HG02938 (cell line): ENCODE data around the gene OR2V1.
A peak's percentile ranks its signal among the peaks of the same experiment; 100 is the strongest.
"Not testable (repeated sequence)": the region's sequence is repeated elsewhere in the genome, so short reads cannot be mapped to it uniquely, and the experiment has no call there.

Source experiments
- ATAC-seq: cut with Tn5 transposase; IDR thresholded peaks from one replicate; pipeline ENCODE4 v1.9.1; 2021; ENCODE audit warnings: mild to moderate bottlenecking, moderate library complexity; ENCODE audit not compliant: unreplicated experiment

Gene OR2V1, protein sequence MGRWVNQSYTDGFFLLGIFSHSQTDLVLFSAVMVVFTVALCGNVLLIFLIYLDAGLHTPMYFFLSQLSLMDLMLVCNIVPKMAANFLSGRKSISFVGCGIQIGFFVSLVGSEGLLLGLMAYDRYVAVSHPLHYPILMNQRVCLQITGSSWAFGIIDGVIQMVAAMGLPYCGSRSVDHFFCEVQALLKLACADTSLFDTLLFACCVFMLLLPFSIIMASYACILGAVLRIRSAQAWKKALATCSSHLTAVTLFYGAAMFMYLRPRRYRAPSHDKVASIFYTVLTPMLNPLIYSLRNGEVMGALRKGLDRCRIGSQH

DNA sequence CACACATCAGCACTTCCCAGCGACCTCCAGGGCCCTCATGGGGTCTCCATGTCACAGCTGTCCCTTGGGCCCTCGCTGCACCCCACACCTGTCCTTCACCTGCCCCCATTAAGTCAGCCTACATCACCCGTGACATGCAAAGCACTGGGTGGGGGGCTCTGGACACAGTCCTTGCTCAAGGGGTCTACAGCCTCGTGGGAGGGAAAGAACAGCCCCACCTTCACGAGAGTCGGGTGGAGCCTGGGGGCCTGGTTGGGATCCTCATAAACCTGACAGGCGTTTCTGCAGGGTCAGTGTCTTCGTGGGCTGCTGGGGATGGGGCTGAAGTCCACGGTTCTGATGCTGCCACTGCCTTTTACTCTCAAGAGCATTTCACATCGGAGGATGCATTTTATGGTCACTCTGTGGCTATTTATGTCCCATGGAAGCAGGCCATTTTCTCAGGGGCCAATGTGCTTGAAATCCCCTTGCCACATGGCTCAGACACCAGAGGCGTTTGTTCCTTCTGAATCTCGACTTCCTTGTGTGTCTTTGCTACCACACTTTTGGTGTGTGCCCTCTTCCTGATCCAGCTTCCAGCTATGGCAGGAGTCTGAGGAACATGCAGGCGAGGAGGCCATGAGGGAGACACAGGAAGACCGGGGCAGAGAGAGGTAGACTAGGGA is at the start of gene OR2V1:
OR2V1 (minus strand) TSS at position 338 of the 665 bp plus-strand sequence. CDS start 5,865 bp downstream, outside the sequence.
- no peak for ATAC-seq

DNA sequence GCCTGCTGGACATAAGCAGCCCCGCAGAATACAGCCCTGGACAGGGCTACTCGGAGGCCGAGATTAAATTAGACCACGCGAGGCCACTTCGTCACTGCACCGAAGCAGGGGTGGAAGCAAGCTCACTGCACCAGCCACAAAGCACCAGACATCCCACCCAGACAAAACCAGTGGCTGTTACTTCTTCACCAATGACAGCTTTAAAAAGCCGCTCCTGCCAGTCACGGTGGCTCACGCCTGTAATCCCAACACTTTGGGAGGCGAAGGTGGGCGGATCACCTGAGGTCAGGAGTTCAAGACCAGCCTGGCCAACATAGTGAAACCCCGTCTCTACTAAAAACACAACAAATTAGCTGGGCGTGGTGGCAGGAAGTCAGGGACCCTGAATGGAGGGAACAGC is 46.6 kb upstream of the OR2V1 start:
- ATAC-seq = not testable (repeated sequence)

DNA sequence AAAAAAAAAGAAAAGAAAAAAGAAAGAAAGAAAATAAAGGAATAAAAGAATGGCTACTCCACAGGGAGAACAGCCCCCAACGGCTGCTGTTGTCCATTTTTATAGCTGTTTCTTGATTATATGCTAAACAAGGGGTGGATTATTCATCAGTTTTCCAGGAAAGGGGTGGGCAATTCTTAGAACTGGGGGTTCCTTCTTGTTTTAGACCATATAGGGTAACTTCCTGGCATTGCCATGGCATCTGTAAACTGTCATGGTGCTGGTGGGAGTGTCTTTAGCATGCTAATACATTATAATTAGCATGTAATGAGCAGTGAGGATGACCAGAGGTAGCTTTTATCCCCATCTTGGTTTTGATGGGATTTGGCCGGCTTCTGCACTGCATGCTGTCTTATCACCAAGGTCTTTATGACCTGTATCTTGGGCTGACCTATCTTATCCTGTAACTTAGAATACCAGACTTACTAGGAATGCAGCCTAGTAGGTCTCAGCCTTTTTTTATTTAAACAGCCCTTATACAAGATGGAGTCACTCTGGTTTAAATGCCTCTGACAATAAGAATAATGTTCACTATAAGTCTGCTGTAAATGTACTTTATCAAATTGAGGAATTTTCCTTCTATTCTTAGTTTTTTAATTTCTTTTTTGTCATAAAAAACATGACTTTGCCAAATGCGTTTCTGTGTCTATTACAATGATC is 45.4 kb upstream of the OR2V1 start:
- ATAC-seq = no peak

DNA sequence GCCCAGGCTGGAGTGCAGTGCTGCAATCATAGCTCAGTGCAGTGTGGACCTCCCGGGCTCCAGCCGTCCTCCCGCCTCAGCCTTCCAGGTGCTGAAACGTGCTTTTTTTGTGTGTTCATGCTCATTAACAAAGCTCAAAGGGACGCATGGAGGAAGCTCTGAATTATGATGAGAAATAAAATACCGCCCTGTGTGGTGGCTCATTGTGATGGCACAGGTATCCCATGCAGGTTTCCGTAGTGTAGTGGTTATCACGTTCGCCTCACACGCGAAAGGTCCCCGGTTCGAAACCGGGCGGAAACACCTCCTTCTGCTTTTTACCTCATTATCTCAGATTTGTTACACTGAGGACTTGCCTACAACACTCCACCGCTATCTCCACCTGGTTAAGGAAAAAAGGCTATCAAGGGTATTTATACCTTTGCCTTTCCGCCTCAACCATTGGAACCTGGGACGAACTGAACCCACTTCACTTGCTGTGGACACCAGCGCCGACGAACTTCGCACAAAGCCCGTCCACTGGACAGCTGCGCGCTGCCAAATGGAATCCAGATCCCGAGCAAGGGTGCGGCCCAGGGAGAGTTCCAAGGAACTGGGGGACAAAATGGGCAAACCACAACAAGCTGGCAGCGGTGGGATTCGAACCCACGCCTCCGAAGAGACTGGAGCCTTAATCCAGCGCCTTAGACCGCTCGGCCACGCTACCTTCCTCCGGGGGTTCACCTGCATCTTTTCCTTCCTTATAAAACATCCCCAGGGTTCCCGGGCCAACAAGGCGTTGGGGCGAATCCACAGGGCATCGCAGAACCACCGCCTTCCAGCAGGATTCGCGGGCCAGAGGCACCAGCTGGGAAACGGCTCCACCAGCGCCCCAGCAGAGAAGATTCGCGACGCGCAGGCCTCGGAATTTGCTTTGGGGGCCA is 42.7 kb upstream of the OR2V1 start:
- ATAC-seq = peak; percentile 65

DNA sequence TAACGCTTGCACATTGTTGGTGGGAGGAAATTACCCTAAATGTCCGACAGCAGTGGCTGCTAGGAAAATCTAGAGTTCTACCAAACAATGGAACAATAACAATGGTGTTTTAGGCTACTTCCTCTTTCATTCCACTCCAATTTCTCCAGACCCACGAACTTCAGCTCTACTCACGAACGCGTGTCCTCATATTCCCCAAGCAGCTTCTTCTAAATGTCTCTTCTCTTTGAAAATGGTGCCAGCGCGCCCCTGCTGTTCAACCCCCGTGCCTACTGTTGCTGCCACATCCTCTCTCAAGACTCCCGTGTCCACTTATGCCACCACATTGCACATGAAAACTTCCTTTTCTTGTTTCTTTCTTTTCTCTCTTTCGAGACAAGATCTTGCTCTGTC is 42.1 kb upstream of the OR2V1 start:
- ATAC-seq = peak; percentile 32

DNA sequence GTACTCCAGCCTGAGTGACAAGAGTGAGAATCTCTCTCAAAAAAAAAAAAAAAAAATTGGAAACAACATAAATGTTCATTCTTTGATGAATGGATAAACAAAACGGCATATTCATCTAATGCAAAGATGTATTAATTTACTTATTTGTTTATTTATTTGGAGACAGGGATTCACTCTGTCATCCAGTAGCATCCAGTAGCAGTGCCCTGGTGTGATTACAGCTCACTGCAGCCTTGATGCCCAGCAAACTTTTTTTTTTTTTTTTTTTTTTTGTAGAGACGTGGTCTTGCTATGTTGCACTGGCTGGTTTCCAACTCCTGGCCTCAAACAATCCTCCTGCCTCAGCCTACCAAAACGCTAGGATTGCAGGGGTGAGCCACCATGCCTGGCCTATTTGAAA is 40.8 kb upstream of the OR2V1 start:
- ATAC-seq = no peak

DNA sequence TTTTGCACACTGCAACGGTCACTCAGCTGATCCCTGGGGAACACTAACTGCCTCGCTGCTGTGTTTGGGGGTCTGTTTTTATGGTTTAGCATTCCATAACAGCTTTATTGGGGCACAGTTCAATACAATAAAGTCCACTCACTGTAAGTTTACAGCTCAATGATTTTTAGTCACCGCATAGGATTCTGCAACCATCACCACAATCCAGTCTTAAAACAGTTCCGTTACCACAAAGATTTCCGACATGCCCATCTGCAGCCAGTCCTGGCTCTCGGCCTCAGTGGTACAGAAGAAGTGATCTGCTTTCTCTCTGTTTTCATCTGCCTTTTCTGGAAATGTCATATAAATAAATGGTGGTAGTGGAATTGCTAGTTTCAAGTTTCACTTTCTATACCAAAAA is 40.0 kb upstream of the OR2V1 start:
- no peak for ATAC-seq

DNA sequence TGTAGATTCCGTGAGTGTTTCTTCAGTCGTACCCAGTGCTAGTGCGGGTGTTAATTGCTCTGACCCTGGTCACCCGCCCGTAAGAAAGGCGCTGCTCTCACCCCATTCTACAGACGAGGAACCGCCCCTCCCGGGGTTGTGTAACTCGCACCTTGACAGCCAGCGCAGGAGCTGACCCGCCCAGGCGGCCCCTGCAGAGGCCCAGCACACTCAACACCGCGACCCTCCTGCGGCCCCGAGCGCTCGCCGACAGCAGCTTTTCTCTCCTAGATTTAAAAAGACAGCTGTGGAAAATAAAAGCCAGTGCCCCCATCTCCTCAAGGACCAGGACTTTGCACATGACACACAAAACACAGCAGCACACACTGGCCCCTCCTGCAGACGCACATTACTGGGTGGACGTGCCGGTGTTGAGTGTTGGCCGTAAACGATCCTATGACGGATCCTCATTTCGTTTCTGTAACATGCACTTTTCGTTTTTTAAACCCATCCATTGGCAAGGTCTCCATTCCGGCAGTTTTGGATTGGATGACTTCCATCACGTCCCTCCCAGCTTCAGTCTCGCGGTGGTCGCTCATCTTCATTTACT is 39.4 kb upstream of the OR2V1 start:
- ATAC-seq = no peak

DNA sequence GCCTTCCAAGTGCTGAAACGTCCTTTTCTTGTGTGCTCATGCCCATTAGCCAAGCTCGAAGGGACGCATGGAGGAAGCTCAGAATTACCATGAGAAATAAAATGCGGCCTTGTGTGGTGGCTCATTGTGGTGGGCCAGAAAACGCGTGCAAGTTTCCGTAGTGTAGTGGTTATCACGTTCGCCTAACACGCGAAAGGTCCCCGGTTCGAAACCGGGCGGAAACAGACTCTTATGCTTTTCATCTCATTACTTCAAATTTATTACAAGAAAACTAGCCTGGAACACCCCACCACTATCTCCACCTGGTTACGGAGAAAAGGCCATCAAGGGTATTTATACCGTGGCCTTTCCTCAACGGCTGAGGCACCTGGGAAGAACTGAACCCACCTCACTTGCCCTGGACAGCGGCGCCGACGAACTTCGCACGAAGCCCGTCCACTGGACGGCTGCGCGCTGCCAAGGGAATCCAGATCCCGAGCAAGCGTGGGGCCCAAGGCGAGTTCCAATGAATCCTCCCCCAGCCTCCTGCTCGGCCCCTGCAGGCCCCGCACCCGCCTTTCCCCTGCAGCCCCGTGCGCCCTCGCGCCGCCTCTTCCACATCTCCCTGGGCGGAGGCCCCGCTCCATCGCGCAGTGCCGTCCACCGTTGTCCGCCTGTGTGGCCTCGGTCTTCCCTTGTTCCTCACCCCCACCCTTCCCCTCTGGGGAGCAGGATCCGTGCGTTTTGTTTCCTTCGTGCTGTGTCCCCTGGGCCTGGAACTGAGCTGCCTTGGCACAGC is 38.7 kb upstream of the OR2V1 start:
- not testable (repeated sequence) for ATAC-seq

DNA sequence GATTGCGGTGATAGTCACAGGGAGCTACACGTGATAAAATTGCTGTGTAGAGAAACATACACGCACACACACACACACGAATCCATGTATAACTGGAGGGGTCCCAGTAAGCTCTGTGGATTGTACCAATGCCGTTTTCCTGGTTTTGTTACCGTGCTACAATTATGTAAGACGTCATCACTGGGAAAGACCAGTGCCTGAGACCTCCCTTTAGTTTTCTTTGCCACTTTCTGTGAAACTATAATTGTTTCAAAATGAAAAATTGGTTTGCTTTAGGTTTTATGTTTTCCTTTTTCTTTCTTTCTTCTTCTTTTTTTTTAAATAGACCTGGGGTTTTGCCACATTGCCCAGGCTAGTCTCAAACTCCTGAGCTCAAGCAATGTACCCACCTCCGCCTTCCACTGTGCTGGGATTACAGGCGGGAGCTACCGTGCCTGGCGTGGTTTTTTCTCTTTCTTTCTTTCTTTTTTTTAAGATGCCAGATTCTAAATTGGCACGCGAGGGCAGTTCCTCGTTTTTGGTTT is 37.7 kb upstream of the OR2V1 start:
- ATAC-seq = no peak

DNA sequence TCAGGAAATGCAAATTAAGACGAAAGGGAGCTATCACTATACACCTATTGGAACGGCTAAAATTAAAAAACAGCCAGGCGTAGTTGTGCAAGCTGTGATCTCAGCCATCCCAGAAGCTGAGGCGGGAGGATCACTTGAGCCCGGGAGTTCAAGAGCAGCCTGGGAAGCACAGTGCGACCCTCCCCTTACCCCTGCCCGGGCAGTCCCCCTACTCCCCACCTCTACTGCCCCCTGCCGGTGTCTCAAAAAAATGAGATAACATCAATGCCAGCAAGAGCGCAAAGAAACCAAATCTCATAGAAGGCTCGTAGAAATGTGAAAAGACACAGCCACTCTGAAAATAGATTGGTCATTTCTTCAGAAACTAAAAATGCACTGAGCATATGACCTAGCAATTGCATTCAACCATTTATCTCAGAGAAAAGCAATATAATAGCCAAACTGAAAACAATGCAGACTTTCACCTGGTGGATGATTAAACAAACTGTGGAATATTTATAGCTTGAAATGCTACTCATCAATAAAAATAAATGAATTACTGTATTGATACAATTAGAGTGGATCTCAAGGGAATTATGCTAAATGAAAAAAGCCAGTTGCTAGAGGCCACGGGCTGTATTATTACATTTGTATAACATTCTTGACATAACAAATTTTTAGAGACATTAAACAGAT is 37.0 kb upstream of the OR2V1 start:
- ATAC-seq = no peak

DNA sequence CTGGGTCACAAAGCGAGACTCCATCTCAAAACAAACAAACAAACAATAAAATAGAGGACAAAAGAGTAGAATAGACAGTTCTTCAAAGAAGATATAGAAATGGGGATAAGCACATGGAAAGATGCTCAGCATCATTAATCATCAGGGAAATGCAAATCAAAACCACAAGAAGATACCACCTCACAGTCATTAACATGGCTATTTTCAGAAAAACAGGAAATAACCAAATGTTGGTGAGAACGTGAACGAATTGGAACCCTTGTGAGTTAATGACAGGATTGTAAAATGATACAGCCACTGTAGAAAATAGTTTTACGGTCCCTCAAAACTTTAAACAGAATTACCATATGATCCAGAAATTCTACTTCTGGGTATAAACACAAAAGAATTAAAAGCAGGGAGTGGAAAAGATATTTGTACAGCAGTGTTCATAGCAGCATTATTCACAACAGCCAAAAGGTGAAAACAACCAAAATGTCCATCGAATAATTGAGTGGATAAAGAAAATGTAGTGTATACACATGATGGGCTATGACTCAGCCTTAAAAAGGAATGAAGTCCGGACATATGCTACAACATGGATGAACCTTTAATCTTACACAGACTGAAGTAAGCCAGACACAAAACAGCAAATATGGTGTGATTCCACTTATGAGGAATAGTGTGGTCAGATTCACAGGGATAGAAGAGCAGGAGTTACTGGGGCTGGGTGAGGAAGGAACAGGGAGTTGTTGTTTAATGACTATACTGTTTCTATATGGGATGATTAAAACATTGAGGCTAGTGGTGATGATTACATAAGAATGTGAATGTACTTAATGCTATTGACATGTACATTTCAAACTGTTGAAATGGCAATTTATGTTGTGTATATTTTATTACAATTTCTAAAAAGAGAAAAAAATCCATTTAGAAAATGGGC is 36.1 kb upstream of the OR2V1 start:
- ATAC-seq = no peak

DNA sequence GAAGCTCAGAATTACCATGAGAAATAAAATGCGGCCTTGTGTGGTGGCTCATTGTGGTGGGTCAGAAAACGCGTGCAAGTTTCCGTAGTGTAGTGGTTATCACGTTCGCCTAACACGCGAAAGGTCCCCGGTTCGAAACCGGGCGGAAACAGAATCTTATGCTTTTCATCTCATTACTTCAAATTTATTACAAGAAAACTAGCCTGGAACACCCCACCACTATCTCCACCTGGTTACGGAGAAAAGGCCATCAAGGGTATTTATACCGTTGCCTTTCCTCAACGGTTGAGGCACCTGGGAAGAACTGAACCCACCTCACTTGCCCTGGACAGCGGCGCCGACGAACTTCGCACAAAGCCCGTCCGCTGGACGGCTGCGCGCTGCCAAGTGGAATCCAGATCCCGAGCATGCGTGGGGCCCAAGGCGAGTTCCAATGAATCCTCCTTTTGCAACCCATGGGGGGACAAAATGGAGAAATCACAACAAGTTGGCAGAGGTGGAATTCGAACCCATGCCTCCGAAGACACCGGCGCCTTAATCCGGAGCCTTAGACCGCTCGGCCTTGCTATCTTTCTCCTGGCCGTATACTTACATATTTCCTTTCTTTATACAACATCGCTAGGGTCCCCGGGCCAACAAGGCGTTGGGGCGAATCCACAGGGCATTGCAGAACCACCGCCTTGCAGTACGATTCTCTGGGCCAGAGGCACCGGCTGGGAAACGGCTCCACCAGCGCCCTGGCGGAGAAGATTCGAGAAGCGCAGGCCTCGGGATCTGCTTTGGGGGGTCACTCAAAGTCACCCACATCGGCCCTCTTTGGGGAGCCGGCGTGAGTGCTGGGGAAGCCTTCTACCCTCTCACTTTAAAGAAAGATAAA is 33.3 kb upstream of the OR2V1 start:
- no peak for ATAC-seq

DNA sequence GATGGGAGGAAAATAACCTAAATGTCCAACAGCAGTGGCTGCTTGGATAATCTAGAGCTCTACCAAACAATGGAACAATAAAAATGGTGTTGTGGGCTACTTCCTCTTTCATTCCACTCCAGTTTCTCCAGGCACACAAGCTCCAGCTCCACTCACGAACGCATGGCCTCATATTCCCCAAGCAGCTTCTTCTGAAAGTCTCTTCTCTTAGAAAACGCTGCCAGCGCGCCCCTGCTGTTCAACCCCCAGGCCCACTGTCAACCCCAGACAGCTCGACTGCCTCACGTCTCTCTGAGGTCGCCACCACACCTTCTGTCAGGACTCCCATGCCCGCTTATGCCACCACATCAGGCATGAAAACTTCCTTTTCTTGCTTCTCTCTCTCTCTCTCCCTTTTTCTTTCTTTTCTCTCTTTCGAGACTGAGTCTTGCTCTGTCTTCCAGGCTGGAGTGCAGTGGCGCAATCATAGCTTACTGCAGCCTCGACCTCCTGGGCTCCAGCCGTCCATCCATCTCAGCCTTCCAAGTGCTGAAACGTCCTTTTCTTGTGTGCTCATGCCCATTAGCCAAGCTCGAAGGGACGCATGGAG is 32.6 kb upstream of the OR2V1 start:
- no peak for ATAC-seq

DNA sequence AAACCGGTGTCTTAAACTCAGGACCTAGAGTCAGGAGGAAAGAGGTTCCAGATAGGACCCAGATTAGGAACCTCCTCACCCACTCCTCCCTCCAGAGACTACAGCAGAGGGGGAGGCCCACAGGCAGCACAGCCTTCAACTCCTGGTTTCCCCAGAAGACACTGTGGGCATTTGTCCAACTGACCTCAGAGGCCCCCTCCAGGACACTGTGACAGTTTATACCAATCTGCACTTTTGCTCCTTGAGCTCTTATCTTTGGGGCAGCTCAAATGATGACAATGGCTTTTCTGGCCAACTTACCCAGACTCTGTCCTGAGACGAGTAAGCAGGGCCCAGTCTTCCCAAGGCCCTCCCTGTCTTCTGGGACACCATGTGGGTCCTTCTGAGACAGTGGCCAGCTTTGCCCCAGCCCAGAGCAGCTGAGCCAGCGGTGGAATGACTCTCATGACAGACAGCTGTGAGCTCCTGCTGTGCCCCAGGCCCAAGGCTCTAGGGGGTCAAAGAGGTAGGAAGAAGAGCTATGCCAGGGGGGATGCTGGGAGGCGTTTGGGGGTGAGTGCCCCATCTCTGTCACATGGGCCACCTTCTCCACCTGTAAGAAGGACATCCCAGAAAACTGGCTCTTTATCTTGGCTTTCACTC is 30.7 kb upstream of the OR2V1 start:
- ATAC-seq = no peak
